Neuronal stem cell (in vitro differentiated cells): ENCODE data around the gene COTL1.
A peak's percentile ranks its signal among the peaks of the same experiment; 100 is the strongest.

Experiments
- DNase-seq: peaks from one replicate; pipeline ENCODE4 v3.0.0-alpha.2; 2013; ENCODE audit warnings: low spot score
- H2AFZ ChIP-seq: one replicate; pipeline ENCODE4 v1.6.1; 2013; ENCODE audit warnings: mild to moderate bottlenecking, low read length, inconsistent platforms
- H2AK5ac ChIP-seq: 2 replicates; pipeline ENCODE4 v1.6.1; 2013; ENCODE audit warnings: low read depth, mild to moderate bottlenecking, inconsistent platforms, low read length, moderate library complexity, mixed read lengths
- H2BK120ac ChIP-seq: 2 replicates; pipeline ENCODE4 v1.6.1; 2013; ENCODE audit warnings: low read depth, mild to moderate bottlenecking, inconsistent platforms, low read length, moderate library complexity, mixed read lengths
- H2BK12ac ChIP-seq: one replicate; pipeline ENCODE4 v1.6.1; 2013; ENCODE audit warnings: low read length, inconsistent platforms
- H2BK15ac ChIP-seq: 2 replicates; pipeline ENCODE4 v1.6.1; 2013; ENCODE audit warnings: mild to moderate bottlenecking, low read length, inconsistent platforms, mixed read lengths
- H2BK5ac ChIP-seq: one replicate; pipeline ENCODE4 v1.6.1; 2013; ENCODE audit warnings: inconsistent platforms, mild to moderate bottlenecking, low read length, moderate library complexity
- H3K14ac ChIP-seq: one replicate; pipeline ENCODE4 v1.6.1; 2013; ENCODE audit warnings: low read length, inconsistent platforms
- H3K18ac ChIP-seq: 2 replicates; pipeline ENCODE4 v1.6.1; 2013; ENCODE audit warnings: low read length, inconsistent platforms
- H3K23ac ChIP-seq: 2 replicates; pipeline ENCODE4 v1.6.1; 2013; ENCODE audit warnings: low read depth, mild to moderate bottlenecking, mixed read lengths, low read length, inconsistent platforms; ENCODE audit not compliant: poor library complexity
- H3K27ac ChIP-seq: replicated peaks from 3 replicates; pipeline ENCODE4 v1.5.1; 2013; ENCODE audit warnings: low read length, inconsistent platforms
- H3K27me3 ChIP-seq, 3 experiments: 2 replicates each; pipeline ENCODE4 v1.6.1; 2013; ENCODE audit warnings: low read length in 3 of 3, mild to moderate bottlenecking in 2 of 3, inconsistent platforms in 1 of 3, low read depth in 1 of 3, mixed read lengths in 1 of 3, moderate library complexity in 1 of 3; ENCODE audit not compliant: control insufficient read depth in 3 of 3, insufficient read depth in 3 of 3
- H3K36me3 ChIP-seq, 2 donors: replicated peaks in 1 of 2; 2 replicates each; pipeline ENCODE4 v1.6.1; 2013; ENCODE audit warnings: low read length in 2 of 2; ENCODE audit not compliant: control insufficient read depth in 2 of 2, insufficient read depth in 2 of 2
- H3K4ac ChIP-seq: 2 replicates; pipeline ENCODE4 v1.6.1; 2013; ENCODE audit warnings: inconsistent platforms, mild to moderate bottlenecking, low read length, moderate library complexity
- H3K4me1 ChIP-seq, 2 donors: 1 replicate in 1 of 2; 2 replicates in 1 of 2; pipeline ENCODE4 v1.6.1; 2013; ENCODE audit warnings: low read length in 2 of 2, low read depth in 1 of 2; ENCODE audit not compliant: control insufficient read depth in 2 of 2, insufficient read depth in 1 of 2
- H3K4me2 ChIP-seq: one replicate; pipeline ENCODE4 v1.6.1; 2013; ENCODE audit warnings: mild to moderate bottlenecking, low read length, inconsistent platforms; ENCODE audit not compliant: insufficient read depth, poor library complexity, severe bottlenecking
- H3K4me3 ChIP-seq, 2 donors: 2 replicates each; pipeline ENCODE4 v1.5.1; 2013; ENCODE audit warnings: low read length in 2 of 2, mild to moderate bottlenecking in 2 of 2, inconsistent platforms in 1 of 2, moderate library complexity in 1 of 2
- H3K79me1 ChIP-seq: one replicate; pipeline ENCODE4 v1.6.1; 2013; ENCODE audit warnings: low read depth, mild to moderate bottlenecking, inconsistent platforms, low read length, moderate library complexity
- H3K9ac ChIP-seq: one replicate; pipeline ENCODE4 v1.6.1; 2013; ENCODE audit warnings: mild to moderate bottlenecking, low read depth, low read length, inconsistent platforms; ENCODE audit not compliant: poor library complexity
- H3K9me3 ChIP-seq, 2 donors: replicated peaks in 1 of 2; 2 replicates each; pipeline versions ENCODE3 to v1.6.1; 2013; ENCODE audit warnings: low read length in 2 of 2, mild to moderate bottlenecking in 2 of 2, inconsistent platforms in 1 of 2, low read depth in 1 of 2, mixed read lengths in 1 of 2, moderate library complexity in 1 of 2; ENCODE audit not compliant: control insufficient read depth in 2 of 2, insufficient read depth in 1 of 2
- H4K8ac ChIP-seq: one replicate; pipeline ENCODE4 v1.6.1; 2013; ENCODE audit warnings: low read depth, mild to moderate bottlenecking, inconsistent platforms, low read length, moderate library complexity
- H4K91ac ChIP-seq: one replicate; pipeline ENCODE4 v1.6.1; 2013; ENCODE audit warnings: low read length, low read depth, mild to moderate bottlenecking, inconsistent platforms; ENCODE audit not compliant: poor library complexity
- WGBS, 2 donors: extraction: QIAGEN DNeasy Blood & Tissue Kit; methylation state at CpG; one replicate each; pipeline ENCODE4 v1.1.7; 2013; ENCODE audit warnings: missing lambda C conversion rate in 2 of 2, mixed read lengths in 1 of 2; ENCODE audit not compliant: insufficient read length in 2 of 2, insufficient replicate concordance in 1 of 2; ENCODE audit errors: extremely low coverage in 2 of 2; 5-methylcytosine and 5-hydroxymethylcytosine counted together

COTL1 gene

GRCh38 chr16:84588991-84589390, 28.9 kb downstream of the COTL1 start:
- Histone ChIP-seq H2AK5ac (no peak overlapping the region), H3K79me1 (peaks cover 15% of the 10 kb centered on the region), H4K8ac (no peak overlapping the region), H3K4me3 (no peak overlapping the region), H3K9ac (peak overlapping the region; percentile 3), H2BK5ac (no peak overlapping the region), H3K4me1 (peaks cover 8 to 11% of the 10 kb centered on the region in 2 donors), H3K18ac (no peak overlapping the region), H3K23ac (no peak overlapping the region), H3K27ac (no peak overlapping the region), H3K14ac (no peak overlapping the region), H2BK12ac (no peak overlapping the region), H2BK120ac (no peak overlapping the region), H3K4me2 (no peak overlapping the region), H4K91ac (no peak overlapping the region), H2BK15ac (no peak overlapping the region), H3K27me3 (no peaks in the 10 kb centered on the region), H3K4ac (no peak overlapping the region), H3K36me3 (peaks cover 29 to 95% of the 10 kb centered on the region in 2 donors), H2AFZ (no peak overlapping the region), H3K9me3 (peaks cover 0 to 4% of the 10 kb centered on the region in 2 donors)
- no peak for DNase-seq
- WGBS, 2 donors, result no CpG with 5 or more reads among the region's 8 CpGs

- Histone ChIP-seq H3K79me1 (peaks cover 10% of the 10 kb centered on the region), H2BK12ac (no peak overlapping the region), H3K27me3 (no peaks in the 10 kb centered on the region), H3K9ac (no peak overlapping the region), H3K4me1 (peaks cover 7 to 8% of the 10 kb centered on the region in 2 donors), H3K36me3 (peaks cover 27 to 97% of the 10 kb centered on the region in 2 donors), H4K91ac (no peak overlapping the region), H3K14ac (no peak overlapping the region), H2BK5ac (no peak overlapping the region), H3K27ac (peak overlapping the region; percentile 41), H3K18ac (peak overlapping the region; percentile 23), H2BK15ac (no peak overlapping the region), H2AFZ (no peak overlapping the region), H2AK5ac (no peak overlapping the region), H4K8ac (no peak overlapping the region), H3K4me3 (no peak overlapping the region), H3K9me3 (peaks cover 0 to 3% of the 10 kb centered on the region in 2 donors), H2BK120ac (no peak overlapping the region), H3K4ac (no peak overlapping the region), H3K4me2 (no peak overlapping the region), H3K23ac (no peak overlapping the region)
- no CpG with 5 or more reads among the region's 10 CpGs for WGBS, 2 donors
- peak; percentile 59 for DNase-seq
Measured at GRCh38 chr16:84585886-84586285, 32.0 kb downstream of the COTL1 start.

- Histone ChIP-seq H3K9me3 (no peaks in the 10 kb centered on the region), H3K23ac (no peak overlapping the region), H2BK12ac (no peak overlapping the region), H3K18ac (no peak overlapping the region), H3K27ac (no peak overlapping the region), H3K36me3 (peaks cover 27 to 96% of the 10 kb centered on the region in 2 donors), H3K4me1 (peaks cover 7 to 8% of the 10 kb centered on the region in 2 donors), H3K9ac (no peak overlapping the region), H3K79me1 (peaks cover 10% of the 10 kb centered on the region), H3K4ac (no peak overlapping the region), H2AK5ac (no peak overlapping the region), H3K27me3 (no peaks in the 10 kb centered on the region), H2BK5ac (no peak overlapping the region), H4K8ac (no peak overlapping the region), H2AFZ (no peak overlapping the region), H4K91ac (no peak overlapping the region), H2BK120ac (no peak overlapping the region), H2BK15ac (no peak overlapping the region), H3K4me2 (no peak overlapping the region), H3K4me3 (no peak overlapping the region), H3K14ac (no peak overlapping the region)
- WGBS, 2 donors, result no CpG with 5 or more reads among the region's 6 CpGs
- DNase-seq, result no peak
Measured at GRCh38 chr16:84585467-84585866, 32.4 kb downstream of the COTL1 start.

GRCh38 chr16:84584678-84585077, 33.2 kb downstream of the COTL1 start:
- H2BK15ac ChIP-seq, result no peak overlapping the region
- no peak for DNase-seq

More at GRCh38 chr16:84584678-84585077, 33.2 kb downstream of the COTL1 start:
- WGBS, 2 donors, result no CpG with 5 or more reads among the region's 6 CpGs
- H4K8ac ChIP-seq, result no peak overlapping the region
- no peak overlapping the region for H3K4ac ChIP-seq
- no peak overlapping the region for H3K27ac ChIP-seq
- H3K79me1 ChIP-seq, result peaks cover 4% of the 10 kb centered on the region
- peaks cover 21 to 96% of the 10 kb centered on the region in 2 donors for H3K36me3 ChIP-seq
- H3K14ac ChIP-seq, result no peak overlapping the region
- no peak overlapping the region for H2BK120ac ChIP-seq
- H2BK5ac ChIP-seq, result no peak overlapping the region
- no peak overlapping the region for H3K4me2 ChIP-seq
- no peak overlapping the region for H3K23ac ChIP-seq
- no peak overlapping the region for H4K91ac ChIP-seq
- no peak overlapping the region for H3K18ac ChIP-seq
- no peak overlapping the region for H3K4me3 ChIP-seq
- H3K9me3 ChIP-seq, result no peaks in the 10 kb centered on the region
- no peak overlapping the region for H2BK12ac ChIP-seq
- no peaks in the 10 kb centered on the region for H3K27me3 ChIP-seq
- H2AFZ ChIP-seq, result no peak overlapping the region
- H3K9ac ChIP-seq, result no peak overlapping the region
- H3K4me1 ChIP-seq, result peaks cover 7 to 8% of the 10 kb centered on the region in 2 donors
- no peak overlapping the region for H2AK5ac ChIP-seq
